ENCODE data around the gene TEKTIP1.

The TEKTIP1 gene

DNA sequence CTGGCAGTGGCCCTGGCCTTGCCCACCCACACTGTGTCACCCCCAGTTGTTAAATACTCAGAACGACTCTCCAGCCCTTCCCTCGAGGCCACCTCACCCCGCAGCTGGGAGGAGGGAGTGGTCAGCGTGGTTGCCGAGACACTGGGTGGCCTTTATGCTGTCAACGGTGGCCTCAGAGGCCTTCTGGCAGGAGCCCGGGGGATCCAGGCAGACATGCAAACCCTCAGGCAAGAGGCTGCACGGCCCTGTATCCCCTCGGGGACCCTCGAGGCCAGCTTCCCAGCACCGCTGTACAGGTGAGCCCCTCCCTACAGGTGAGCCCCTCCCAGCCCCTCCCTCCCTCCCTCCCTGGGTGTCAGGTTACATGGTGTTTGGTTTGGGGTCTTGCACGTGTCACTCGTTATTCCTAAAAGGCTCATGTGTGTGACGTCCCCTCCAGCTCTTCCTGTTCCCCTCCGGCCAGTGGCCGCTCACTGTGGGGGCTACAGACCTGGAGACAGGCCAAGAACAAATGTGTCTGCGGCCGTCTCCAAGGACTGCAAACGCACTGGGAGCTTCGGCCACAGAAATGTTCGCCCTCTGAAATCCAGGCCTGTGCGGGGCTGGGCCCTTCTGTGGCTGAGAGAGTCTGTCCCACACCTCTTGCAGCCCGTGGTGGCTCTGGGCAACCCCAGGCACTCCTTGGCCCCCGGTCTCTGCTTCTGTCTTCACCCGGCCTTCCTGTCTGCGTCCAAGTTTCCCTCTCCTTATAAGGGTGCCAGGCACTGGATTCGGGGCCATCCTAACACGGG lies at the start of gene TEKTIP1:
TSS of gene TEKTIP1 (plus strand) at position 210 of the 791 bp plus-strand sequence. CDS start at position 214, 4 bp downstream.
- DNase-seq = peak; percentile 8

DNA sequence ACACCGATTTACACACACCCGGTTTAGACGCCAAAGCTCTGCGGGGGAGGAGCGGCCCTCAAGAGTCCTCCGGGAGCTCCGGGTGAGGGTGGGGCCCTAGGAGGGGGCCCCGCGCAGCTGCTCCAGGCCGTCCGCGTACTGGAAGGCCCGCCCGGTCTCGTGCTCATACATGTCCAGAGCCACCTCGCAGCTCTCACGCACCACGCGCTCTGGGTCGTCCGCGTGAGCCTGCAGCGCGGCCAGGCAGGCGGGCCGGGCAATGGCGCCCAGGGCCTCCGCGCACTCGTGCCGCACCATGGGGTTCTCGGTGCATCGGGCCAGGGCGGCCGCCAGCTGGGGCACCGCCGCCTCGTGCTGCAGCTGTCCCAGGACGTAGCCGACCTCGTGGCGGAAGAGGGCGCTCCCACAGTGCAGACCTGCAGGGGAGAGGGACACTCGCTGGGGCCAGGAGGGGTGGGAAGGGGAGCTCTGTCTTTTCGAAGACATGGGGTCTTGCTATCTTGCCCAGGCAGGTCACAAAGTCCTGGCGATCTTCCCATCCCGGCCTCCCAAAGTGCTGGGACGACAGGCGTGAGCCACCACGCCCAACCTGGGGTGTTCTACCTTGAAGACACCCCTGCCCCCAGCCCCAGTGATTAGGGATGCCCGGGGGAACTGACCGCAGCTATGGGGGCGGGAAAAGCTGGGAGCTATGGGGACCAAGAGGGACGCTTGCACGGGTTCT lies 47.4 kb upstream of the TEKTIP1 start:
- no peak for DNase-seq

DNA sequence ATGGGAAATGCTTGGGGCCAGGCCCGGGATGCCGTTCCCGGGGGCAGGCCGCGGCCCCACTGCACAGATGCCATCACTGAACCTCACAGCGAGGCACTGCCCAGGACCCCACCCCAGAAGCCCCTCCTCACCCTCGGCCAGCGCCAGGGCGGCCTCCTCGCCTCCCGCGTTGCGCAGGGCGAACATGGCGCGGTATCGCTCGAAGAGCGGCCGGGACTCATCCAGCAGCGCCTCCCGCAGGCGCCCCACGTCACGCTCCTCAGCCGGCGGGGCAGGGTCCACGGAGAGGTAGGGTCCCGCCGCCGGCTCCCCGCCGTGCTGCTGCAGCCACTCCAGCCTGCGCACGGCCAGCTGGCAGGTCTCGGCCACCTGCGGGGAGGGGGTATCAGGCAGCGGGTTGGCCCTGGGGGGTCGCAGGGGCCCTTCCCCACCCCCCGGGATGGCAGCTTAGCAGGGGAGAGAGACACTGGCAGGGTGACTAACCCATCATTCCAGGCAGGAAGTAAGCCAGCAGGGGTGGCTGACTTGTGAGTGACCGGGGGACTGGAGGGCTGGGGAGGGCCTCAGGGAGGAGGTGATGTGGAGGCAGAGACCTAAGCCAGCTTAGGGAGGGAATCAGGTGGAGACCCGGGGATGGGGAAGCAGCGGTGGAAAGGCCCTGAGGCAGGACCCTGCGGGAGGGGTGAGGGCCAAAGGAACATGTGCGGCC lies 46.7 kb upstream of the TEKTIP1 start:
- DNase-seq = no peak

DNA sequence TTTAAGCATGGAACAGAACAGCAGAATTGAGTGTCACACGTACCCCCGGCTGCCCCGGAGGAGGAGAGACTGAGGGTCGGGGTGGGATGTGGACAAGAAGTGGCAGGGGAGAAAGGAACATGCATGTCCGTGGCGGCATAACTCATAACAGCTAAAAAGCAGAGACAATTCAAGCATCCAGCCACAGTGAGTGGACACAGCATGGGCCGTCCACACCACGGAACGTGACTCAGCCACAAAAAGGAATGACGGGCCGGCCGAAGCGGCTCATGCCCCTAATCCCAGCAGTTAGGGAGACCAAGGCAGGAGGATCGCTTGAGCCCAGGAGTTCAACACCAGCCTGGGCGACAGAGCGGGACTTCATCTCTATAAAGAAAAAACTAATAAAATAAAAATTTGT lies 46.1 kb upstream of the TEKTIP1 start:
- no peak for DNase-seq

DNA sequence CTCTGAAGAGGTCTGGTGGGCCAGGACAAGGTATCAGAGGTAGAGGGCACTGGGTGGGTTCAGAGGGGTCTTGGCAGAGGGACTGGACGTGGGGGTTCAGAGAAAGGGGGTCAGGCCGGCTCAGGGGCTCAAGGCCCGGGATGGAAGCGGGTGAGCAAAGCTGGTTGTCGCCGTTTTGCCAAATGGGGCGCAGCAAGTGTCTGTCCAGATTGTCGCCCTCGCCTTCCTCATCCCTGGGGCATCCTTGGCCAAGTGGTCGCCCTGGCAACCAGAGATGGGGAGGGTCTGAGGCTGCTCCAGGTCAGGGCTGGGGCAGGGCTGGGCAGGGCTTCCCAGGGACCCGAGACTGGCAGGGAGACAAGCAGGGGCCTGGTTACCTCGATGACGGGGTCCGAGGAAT lies 45.3 kb upstream of the TEKTIP1 start:
- no peak for DNase-seq

DNA sequence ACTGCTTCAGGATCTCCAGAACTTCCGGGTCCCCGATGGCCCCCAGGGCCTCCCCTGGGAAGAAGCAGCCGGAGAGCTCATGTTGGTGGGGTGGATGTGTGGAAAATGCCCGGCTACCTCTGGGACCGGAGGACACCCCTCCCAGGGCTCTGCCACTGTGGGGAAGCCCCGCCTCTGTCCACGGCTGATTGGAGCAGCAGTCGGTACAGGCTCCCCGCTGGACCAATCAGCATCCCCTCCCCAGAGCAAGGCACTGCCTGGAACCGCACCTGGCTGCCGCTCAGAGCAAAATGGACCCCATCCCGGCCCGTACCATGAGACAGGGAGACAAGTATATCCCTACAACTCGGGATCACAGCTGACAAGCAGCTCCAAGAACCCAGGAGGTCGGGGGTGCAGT lies 44.9 kb upstream of the TEKTIP1 start:
- no peak for DNase-seq

DNA sequence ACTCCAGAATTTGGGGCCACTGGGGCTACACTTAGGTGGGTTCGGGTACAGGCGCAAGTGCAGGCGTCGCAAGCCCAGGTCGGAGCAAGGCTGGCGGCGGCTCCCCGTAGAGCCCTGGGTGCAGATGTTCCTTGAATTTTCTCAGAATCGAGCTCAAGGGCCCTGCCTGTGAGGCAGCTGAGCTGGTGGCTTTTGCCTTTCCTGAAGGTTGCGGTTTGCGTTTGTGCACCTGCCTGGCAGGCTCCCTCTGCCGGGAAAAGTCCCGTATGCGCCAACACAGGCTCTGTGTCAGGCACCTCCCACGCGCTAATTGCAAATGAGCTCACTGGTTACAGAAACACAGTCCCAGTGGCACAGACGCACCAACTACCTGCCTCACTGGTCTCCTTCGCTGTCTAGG lies 44.4 kb upstream of the TEKTIP1 start:
- DNase-seq = no peak

DNA sequence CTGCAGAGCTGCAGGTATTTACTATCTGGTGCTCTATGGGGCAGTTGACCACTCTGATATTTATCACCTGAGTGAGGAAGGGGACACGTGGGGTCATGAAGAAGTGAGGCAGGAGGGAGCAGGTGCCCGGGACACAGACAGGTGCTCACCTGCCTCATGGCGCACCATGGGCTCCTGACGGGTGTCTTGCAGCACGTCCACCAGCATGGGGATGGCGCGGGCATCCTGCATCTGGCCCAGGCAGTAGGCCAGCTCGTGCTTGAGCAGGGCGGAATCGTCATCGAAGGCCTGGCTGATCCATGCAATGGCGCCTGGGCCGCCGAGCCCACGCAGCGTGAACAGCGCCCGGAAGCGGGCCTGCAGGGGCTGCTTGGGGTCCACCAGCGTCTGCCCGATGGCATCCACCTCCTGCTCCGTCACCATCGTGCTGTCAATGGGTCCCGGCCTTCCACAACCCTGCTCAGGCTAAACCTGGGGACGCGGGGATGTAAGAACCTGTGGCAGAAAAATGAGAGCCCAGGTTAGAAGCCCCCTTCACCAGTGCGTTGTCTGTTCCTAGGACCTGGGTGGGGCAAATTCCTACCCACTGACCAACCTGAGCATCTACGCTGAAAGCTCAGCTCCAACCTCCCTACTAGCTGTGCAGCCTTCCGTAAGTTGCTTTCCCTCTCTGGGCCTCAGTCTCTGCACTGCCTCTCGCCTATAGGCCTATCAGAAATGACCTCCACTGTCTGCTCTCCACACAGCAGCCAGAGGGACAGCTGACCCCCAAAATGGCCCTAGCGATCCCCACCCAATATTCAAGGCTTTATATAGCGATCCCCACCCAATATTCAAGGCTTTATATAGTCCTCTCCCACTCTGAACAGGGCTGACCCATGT lies 42.3 kb upstream of the TEKTIP1 start:
- DNase-seq = no peak

DNA sequence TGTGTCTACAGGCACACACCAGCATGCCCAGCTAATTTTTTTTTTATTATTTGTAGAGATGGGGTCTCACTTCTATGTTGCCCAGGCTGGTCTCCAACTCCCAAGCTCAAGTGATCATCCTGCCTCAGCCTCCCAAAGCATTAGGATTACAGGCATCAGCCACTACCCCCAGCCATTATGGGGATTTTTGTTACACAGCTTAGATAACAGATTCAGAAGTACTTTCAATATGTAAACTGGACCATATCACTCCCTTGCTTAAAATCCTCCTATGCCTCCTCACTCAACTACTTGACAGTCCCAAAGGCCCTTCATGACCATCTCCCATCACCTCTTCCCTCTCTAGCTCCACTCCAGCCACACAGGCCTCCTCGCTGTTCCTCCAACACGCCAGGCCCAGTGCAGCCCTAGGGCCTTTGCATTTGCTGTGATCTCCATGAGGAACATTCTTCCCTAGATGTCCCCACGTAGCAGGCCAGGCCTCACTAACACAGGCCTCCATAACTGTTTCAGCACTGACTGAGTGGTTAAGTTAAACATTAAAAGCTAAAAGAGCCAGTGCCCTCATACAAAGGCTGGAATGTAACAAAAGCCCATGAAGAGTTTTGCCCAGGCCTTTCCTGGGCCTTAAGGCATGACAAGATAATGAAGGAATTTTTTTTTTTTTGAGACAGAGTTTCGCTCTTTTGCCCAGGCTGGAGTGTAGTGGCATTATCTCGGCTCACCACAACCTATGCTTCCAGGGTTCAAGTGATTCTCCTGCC lies 41.0 kb upstream of the TEKTIP1 start:
- DNase-seq = no peak

DNA sequence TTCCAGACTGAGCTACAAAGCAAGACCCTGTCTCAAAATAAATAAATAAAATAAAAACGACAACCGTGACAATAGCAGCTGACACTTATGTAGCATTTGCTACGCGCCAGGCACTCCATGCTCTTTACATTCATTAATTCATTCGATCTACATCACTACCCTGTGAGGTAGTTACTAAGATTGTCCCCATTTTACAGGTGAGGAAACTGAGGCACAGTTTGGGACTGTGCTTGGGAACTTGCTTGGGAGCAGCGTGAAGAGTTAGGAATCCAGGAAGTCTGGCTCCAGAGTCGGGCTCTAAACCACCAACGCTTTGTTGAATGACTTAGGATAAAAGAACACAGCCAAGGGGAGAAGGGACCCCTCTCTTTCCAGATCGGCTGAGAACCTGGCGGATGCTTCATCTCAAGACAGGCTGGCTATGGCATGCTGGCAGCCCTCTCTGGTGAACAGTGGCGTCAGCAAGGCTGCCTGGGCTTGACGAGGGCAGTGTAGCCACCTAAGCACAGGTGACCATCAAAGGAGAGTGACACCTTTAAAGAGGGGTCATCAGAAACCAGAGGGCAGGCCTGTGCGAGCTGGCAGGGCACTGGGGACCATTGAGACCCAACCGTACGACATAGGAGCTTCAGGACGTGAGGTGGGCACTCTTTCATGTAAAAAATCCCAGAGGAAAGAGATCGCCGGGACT lies 39.1 kb upstream of the TEKTIP1 start:
- no peak for DNase-seq

DNA sequence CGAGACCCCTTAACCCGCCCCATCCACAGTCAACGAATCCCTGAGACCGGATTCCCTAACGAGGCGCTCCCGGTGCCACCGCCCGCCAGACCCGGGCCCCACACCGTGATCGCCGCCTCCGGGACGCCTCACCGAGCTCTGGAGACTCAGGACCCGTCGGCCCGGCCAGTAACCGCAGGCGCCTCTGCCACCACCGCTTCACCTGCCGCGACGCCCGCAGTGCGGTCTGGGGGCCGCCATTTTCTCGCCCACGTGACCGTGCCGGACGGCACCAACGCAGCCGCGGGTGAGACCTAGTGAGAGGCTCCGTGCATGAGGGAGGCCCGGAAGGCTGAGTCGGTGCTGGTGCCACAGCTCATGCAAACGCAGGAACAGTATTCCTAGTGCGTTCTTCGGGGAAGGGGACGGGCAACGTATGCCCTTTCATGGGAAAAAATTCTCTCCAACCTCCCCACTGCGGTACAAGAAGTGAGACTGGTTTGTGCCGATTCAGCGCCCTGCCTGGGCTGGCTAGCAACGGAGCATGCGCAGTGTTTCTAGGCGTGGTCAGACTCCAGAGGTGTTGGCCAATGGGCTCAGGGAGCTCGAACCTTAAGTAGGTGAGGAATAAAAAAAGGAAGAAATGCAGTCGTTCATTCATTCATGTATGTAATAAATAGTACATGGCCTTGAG lies 38.4 kb upstream of the TEKTIP1 start, which contains the start of gene DOHH:
TSS of gene DOHH (minus strand) at position 246 of the 673 bp plus-strand sequence. CDS start 3,860 bp downstream, outside the sequence.
- DNase-seq = peak; percentile 96

DNA sequence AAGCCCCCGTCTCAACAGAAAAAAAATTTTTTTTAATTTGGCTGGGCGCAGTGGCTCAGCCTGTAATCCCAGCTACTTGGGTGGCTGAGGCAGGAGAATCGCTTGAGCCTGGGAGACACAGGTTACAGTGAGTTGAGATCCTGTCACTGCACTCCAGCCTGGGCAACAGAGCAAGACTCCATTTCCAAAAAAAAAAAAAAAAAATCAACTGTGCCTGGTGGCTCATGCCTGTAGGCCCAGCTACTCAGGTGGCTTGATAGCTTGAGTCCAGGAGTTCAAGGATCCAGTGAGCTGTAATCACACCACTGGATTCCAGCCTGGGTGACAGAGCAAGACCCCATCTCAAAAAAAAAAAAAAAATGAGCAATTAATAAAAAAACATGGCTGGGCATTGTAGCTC lies 37.2 kb upstream of the TEKTIP1 start:
- DNase-seq = no peak

DNA sequence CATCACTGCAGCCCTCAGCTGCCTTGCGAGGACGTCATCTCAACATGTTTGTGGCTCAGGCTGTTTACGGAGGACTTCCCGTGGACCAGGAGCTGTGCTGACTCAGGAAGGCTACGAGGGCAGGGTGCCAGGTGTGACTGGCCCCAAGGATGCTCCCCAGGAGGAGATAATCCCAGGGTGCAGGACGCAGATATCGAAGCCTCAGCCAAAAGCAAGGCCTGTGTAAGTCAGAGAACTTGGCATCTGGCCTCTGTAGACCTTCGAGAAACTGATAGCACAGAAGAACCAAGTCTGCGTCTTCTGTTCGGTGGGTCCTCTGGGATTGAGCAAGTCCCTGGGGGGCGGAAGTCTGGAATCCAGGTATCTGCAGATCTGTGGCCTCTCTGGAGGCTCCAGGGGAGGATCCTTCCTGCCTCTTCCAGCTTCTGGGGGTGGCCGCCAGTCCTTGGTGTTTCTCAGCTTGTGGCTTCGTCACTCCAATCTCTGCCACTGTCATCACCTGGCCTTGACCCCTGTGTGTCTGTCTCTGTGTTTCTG lies 35.9 kb upstream of the TEKTIP1 start:
- no peak for DNase-seq

DNA sequence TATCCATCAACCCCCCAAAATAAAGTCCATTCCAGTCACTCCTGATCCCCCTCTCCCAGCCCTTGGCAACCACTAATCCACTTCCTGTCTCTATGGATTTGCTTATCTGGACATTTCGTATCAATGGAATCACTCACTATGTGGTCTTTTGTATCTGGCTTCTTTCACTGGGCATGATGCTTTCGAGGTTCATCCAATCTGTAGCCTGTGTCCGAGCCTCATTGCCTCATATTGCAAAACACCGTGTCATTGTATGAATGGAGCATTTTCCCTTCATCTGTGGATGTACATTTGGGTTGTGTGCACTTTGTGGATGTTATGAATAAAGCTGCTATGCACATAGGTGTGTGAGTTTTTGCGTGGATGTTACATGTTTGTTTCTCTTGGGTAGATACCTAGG lies 34.2 kb upstream of the TEKTIP1 start:
- no peak for DNase-seq

DNA sequence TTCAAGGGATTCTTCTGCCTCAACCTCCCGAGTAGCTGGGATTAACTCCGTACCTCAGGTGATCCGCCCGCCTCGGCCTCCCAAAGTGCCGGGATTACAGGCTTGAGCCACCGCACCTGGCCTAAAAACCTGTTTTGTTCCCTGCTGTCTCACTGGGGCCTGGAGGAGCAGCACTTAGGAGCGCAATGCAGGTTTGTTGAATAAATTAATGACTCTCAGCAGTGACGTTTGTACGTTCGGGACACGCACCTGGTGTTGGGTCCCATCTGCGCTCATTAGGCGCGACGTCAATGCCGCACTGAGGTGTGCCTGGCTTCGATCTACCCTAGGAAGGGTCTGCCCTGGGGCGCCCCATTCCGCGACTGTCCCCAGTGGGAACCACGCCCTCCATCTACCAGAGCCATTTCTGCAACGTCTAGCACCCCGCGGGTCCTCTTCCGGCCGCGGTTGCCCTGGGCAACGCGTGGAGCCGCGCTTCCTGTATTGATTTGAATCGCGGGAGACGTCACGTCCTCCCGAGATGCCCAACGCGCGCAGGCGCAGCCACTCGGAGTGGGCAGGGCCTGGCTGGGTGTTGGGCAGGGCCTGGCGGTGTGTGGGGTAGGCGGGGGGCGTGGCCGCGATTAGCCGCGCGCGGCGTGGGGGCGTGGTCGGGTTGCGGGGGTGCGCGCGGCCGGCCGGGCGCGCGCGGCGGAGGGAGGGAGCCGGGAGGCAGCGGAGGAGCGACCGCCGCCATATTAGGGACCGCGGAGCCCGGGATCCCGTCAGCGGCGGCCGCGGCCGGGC lies 33.2 kb upstream of the TEKTIP1 start, which contains the start of gene FZR1:
TSS of gene FZR1 (plus strand) at position 714 of the 786 bp plus-strand sequence. CDS start 16,679 bp downstream, outside the sequence.
- peak; percentile 97 for DNase-seq

DNA sequence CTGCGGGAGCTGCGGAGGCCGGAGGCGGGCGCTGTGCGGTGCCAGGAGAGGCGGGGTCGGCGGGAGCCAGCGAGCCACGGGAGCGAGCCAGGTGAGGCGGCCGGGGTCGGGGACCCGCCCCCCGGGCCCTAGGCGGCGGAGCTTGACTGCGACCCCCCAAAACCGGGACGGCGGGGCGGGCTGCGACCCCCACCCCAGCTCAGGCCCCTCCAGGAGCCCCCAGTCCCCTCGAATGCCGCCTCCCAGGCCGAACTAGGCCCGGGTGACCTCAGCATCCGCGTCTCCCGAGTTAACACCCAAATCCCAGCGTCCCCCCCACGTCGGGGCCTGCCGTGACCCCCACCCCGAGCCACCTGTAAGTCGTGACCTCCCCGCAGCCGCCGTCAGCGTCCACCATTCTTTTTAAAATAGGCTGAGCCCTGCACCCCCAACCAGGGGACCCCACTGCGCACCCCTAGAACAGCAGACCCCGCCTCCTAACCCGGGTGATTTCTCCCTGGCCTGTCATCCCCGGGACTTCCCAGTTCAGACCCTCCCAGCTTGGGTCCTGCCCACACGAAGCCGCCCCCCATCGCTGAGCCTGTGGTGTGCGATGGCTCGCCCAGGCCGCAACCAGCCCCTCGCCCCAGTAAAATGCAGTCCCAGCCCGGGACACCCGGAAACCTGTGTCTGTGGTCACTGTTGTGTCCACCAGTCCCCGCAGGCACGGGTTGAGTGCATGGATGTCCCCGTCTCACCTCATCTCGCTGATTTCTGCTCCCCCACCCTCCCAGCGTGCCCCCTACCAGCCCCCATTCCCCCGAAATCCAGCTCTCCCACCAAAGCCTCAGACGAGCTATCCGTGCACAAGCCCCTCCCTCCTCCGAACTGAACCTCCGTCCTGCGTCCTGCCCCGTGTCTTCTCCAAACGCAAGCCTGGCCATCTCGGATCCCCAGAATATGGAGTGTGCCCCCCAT lies 32.3 kb upstream of the TEKTIP1 start:
- no peak for DNase-seq

DNA sequence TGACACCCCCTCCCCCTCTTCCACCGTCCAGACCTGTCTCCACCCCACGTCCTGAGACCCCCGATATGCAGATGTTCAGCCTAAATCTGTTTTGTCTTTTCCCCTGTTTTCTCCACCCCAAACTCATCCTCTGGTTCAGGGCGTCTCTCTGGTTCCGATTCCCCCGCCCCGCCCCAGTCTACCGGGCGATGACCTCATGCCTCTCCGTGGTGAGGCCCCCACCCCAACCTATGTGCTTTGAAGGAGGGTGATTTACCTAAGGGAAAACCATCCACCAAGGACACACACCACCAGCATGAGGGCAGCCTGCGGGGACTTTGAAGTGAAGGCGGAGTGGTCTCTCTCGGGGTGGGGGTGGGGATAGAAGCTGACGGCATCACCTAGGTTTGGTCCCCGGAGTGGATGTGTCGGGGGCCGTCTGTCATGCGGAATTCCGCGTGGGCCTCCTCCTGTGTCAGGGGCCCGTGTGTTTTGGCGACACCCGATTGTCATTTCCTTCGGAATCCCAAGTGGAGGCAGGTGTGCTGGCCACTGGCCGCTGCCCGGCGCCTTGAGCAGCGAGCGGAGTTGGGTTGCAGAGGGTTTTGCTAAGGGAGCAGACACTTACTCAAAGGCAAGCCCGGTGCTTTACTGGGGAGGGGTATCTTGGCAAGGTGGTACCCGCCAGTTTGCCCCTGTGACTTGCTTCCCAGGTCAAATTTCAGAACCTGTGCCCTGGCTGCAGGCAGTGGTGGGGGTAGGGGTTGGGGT lies 31.4 kb upstream of the TEKTIP1 start:
- no peak for DNase-seq
